Inflammatory macrophage treated with lipopolysaccharide for 1 hour (primary cell): Measurements from ENCODE around the gene RAB6B.

ENCODE experiments used
- DNase-seq, 2 donors: peaks; one replicate each; pipeline ENCODE4 v3.0.0-alpha.2; 2020 to 2022

Gene RAB6B

GRCh38 chr3:133834621-133835417 lies 60.9 kb downstream of the RAB6B start:
- no peak for DNase-seq

- DNase-seq, result no peak
Measured at GRCh38 chr3:133833880-133834620, 61.6 kb downstream of the RAB6B start.

GRCh38 chr3:133833267-133833666 lies 62.4 kb downstream of the RAB6B start:
- DNase-seq, result no peak

- no peak for DNase-seq
Measured at GRCh38 chr3:133832802-133833144, 62.9 kb downstream of the RAB6B start.

DNA sequence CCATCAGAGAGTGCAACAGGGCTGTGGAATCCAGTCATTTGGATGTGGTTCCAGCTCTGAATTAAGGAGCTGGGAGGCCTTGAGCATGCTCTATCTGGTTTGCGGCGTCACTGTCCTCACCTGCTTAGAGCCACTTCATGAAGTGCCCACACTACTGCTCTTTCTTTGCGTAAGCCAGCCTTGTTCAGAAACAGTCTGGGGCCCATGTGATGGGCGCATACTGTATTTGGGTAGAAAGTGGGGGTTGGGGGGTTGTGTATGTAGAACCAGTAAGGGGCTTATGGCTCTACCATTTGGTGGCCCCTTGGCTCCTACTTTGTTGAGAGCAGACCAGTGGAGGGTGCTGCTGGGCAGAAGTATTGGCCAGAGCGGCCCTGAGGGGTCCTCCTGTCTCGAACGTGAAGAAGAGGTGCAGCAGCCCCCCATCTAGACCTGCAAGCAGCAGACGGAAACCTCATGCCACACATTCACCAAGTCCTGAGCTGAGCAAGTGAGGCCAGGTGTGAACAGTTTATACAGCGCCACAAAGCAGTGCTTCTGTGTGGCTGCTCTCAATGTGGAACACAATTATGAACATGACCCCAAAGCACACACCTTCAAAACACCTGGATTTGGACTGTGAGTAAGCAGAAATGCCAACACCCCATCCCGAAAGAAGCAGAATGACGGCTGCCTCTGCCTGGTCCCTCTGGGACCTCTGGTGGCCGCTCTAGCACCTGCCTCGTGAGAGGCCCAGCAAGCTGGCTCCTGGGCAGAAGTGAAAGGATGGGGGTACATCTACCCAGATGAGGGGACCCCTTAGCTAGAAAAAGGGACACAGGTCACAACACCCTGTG lies 63.5 kb downstream of the RAB6B start:
- DNase-seq, result no peak

DNA sequence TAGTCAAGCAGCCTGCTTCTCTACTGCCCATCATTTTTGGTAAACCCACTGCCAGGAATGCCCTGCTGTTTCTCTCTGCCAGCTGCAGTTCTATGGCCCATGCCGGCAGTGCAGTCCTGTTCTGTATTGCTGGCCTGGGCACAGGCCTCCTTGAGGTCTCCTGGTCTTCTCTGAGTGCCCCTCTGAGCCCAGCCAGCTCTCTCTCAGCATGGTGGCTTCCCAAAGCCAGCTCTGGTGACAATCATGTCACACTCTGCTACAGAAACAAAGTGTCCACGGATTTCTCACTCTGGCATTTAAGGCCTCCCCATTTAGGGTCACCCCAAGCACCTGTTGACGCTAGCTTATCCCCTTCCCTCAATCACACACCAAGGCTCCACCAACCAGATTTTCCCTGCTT lies 65.6 kb downstream of the RAB6B start:
- DNase-seq, result no peak

DNA sequence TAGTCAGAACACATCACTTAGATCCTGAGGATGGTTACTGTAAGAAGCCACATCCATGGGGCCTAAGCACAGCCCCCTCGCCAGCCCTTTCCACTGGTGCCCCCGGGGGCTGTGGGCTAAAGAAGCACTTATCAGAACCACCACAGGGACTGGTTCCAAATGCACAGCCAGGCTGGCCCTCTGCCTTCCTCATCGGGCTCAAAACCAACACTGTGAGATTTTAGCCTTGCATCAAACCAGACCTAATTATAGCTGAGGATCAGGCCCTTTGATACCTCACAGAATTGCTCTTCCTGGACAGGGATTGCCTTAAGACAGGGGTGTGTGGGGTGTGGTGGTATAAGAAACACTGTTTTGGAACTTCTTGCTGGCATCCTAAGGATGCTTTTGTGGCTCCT lies 66.4 kb downstream of the RAB6B start:
- DNase-seq, result no peak

GRCh38 chr3:133828576-133829309 lies 66.9 kb downstream of the RAB6B start:
- no peak for DNase-seq

- DNase-seq, result no peak
Measured at GRCh38 chr3:133827684-133828083, 68.0 kb downstream of the RAB6B start.

DNA sequence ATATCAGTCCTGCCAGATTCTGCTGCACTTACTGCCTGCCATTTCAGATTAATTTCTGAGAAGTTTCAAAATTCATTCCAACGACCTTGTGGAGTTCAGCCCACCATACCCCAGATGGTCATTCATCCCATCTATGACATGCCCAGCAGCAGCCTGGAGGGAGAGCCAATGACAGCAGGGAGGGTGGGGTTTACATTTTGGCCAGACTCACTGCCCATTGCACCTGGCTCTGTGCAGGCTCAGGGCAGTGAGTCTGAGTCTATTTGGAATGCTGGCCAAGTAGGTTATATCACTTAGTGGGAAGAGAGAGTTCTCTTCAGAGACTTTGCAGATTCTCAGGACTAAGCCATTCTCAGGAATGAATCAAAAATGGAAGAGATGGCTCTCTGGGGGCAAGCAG lies 68.5 kb downstream of the RAB6B start:
- no peak for DNase-seq

DNA sequence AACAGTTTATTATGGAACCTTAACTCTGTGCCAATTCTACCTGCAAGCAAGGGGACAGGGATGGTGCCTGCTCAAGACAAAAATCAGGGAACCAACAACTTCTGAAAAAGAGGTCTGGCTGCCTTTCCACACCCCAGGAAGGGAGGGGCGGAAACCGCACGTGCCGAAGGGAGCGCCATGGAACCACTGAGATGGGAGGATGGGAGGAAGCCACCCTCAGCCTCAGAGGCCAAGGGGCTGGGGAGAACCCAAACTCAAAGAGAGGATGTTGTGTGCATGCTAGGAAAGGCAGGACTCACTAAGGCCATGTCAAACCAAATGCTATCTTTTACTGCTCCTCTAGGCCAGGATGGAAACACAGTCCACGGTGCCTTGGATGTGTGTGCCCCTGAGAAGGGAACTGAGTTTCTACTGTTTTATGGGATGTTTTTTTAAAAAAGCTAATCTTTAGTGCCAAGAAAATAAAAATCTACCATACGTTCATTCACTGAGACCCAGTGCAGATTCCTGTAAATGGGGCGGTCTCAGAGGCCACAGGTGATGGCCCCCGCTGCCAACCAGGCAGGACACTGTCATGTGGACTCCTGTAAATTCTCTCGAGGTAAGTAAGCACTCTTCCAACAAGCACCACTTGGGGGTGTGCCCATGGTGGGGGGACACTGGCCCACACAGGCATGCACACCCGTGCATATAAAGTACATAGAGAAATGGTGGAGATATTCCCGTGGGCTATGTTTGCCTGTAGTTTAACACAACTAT lies 69.5 kb downstream of the RAB6B start:
- no peak for DNase-seq

- no peak for DNase-seq
Measured at GRCh38 chr3:133824961-133825485, 70.7 kb downstream of the RAB6B start.

- no peak for DNase-seq
Measured at GRCh38 chr3:133821767-133822638, 73.7 kb downstream of the RAB6B start.

GRCh38 chr3:133820889-133821675 lies 74.6 kb downstream of the RAB6B start:
- DNase-seq, result no peak

GRCh38 chr3:133820129-133820528 lies 75.6 kb downstream of the RAB6B start:
- DNase-seq, result no peak

GRCh38 chr3:133815386-133815785 lies 80.3 kb downstream of the RAB6B start:
- no peak for DNase-seq

DNA sequence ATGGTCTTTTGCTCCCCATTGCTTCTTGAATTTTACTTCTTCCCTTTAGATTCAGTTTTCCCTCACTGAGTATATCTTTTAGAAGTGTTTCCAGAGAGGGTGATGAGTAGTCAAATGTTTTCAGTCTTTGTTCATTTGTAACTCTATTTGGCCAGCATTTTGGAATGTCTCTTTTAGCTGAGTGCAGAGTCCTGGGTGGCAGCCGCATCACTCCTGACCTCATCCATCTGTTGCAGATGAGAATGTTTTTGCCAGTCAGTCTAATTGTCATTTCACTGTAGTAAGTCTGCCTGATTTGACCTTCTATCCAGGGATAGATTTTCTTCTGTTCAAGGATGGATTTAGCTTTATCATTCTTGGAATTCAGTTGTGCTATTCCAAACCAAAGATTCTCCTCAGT lies 82.8 kb downstream of the RAB6B start:
- DNase-seq, result no peak

DNA sequence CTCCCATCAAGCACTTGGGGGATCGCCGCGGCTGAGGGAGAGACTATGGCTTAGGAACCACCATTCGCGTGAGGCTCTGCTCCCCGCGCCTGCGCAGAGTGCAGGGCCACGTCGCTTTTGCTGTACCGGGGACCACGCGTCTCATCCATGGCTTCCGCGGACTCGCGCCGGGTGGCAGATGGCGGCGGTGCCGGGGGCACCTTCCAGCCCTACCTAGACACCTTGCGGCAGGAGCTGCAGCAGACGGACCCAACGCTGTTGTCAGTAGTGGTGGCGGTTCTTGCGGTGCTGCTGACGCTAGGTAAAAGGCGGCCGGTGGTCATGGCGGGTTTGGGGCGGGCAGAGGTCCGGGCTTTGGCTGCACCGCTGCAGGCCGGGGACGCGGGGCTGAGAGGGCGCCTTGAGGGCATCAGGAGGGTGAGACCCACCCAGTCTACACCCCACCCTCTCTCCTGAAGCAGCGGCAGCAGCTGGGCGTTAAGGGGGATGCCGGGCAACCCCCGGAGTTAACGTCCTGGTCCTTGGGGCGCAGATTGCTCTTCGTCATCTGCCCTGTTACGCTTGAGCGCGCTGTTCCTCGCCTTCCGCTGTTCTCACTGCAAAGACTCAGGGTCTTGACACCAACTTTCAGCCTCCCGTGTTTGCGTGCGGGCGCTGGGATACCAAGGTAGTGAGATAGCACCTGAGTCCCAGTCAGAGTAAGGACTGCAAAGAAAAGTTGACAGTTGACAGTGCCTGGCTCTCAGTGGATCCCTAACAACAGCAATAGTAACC lies 89.8 kb downstream of the RAB6B start, which contains the start of gene SRPRB:
Gene SRPRB, plus strand, starts transcription at position 114 of the 774 bp plus-strand sequence. Its CDS starts 34 bp downstream, at position 148.
- DNase-seq, result peak; percentile 90 to 94

GRCh38 chr3:133805384-133805701 lies 90.3 kb downstream of the RAB6B start:
- DNase-seq, result no peak
